GM19395 (cell line): Measurements from ENCODE around the gene CAPN1.
A peak's percentile ranks its signal among the peaks of the same experiment; 100 is the strongest.
"Not testable (repeated sequence)": the region's sequence is repeated elsewhere in the genome, so short reads cannot be mapped to it uniquely, and the experiment has no call there.

Experiments used
- ATAC-seq: cut with Tn5 transposase; IDR thresholded peaks from one replicate; pipeline ENCODE4 v1.9.1; 2021; ENCODE audit warnings: mild to moderate bottlenecking, moderate library complexity; ENCODE audit not compliant: unreplicated experiment

Gene CAPN1

DNA sequence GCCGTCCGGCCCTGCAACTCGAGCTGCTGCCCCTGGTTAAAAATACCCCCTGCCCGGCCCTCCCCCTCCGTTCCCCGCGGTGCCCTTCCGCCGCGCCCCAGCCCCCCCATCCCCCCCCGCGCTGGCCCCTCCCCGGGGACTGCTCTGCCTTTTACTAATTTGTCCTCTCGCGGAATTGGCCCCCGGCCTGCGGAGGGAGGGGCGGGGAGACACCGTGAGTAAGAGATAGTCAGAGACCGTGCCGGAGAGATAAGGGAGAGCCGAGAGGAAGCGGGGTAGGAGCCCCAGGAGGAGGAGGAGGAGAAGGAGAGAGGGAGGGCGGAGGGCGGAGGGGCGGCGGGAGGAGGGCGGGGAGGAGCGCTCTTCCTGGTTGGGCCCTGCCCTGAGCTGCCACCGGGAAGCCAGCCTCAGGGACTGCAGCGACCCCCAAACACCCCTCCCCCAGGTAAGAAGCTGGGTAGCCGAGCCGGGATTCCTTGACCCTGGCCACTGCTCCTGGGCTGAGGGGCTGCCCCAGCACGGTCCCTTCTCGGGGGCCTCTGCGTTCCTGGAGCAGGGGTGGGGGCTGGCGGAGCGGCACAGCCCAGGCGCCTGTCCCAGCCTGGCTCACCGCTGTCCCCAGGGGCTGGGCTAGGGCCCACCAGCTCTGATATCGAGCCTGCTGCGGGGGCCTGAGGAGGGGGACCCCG lies at the start of gene CAPN1:
TSS of gene CAPN1 (plus strand) at position 360 of the 689 bp plus-strand sequence. CDS start 774 bp downstream, outside the sequence.
- peak; percentile 49 for ATAC-seq

DNA sequence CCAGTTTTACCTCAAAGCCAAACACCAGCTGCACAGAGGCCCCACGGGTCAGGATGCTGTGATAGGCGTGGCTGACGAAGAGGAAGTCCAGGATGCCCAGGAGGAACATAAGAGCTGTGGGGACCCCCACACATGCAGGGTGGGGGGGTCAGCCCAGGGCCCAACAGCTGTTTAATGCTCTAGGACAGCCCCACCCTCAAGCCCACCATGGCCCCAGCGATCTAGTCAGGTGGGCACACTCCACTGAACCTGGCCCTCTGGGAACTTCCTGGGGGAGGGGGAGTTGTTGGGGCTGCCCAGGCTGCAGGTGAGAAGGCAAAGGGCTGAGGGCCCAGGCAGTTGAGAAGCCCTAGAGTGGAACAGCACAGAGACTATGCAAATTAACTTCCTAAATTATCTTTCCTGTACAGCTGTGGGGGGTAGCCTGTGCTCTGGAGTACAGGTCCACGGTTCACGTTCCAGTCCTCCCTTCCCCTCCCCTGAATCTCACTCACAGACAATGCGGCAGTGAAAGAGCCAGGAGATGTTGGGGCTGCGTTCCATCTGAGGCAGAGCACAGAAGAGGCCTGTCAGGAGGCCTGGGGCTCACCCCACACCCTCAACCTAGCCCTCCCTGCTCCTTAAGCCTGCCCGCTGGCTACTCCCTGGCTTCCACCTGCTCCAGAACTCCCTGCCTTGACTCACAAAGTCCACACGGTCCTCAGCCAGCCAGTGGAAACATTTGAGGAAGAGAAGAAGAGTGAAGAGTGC lies 49.3 kb upstream of the CAPN1 start:
- peak; percentile 40 for ATAC-seq

DNA sequence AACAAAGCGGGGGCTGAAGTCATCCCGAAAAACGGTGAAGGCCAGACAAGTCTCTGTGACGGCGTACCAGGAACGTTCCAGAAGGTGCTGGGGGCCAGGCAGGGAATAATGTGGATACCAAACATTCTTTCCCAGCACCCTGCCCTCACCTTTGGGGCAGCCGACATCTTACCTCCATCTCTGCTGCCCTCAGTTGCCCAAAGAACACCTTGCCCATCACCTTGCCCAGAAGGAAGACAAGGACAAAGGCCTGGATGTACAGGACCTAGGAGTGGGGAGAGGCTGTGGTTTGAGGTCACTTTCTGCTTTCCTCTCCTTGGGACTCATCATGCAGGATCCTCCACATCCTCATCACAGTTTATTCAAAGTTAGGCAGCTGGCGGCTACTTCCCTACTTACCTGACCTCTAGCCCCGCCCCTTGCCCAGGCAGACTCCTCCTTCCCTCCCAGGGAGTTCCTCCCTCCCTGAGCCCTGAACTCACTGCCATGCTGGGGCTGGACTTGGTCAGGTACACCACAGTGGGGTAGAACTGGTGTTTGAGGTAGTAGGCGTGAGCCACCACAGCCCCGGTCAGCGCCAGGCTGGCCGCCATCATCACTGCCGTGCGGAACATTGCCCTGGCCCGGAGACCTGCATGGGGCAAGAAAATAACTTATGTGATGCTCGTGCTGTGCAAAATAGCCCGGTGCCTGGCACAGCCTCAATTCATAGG lies 48.6 kb upstream of the CAPN1 start:
- no peak for ATAC-seq

DNA sequence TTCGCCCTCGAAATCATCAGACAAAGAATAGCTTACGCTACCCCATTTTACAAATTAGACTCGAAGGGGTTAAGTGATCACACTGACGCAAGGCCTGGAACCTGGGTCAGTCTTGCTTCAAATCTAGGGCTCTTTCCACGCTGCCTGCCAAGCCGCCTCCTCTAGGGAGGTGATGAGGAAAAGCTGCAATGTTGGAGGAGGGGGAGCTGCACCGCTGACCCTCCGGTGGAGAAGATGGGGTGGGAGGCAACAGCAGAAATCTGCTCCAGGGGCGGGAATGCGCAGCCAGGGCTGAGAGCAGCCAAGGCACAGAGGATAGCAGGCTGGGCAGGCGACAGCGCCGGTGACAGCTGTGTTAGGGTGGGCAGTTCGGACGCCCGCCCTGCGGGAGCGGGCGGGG lies 48.0 kb upstream of the CAPN1 start:
- ATAC-seq: no peak

DNA sequence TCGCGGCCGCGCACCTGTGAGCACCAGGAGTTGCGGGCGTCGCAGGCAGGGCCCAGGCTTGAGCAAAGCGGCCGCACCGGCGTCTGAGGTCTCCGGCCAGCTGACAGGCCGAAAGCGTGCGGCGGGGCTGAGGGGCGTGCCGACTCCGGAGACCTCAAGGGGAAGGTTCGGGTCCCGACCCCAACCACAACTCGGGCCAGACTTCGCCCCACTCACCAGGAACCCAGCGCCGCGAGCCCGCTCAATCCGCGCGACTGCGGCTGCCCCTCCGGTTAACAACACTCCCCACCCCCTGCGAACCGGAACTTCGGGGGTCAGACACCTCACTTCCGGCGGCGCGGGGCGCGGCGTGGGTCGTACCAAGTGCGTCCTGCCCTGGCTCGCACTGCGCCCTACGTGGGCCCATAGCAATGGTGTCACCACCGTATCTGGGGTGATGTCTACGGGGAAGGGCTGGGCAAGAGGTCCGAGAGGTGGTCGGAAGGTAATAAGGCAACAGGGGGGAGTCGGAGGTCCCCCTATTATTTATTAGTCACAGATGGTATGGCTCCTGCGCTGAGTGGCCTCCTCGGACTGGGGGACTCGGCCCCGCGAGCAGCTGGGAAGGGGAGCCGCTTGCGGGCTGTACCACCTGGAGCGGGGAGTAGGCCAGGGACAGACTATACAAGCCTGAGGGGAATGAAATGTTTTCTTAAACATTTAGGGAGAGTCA lies 47.3 kb upstream of the CAPN1 start, which contains the start of gene SYVN1:
TSS of gene SYVN1 (minus strand) at position 280 of the 712 bp plus-strand sequence. CDS start 918 bp downstream, outside the sequence.
- ATAC-seq: peak; percentile 70

DNA sequence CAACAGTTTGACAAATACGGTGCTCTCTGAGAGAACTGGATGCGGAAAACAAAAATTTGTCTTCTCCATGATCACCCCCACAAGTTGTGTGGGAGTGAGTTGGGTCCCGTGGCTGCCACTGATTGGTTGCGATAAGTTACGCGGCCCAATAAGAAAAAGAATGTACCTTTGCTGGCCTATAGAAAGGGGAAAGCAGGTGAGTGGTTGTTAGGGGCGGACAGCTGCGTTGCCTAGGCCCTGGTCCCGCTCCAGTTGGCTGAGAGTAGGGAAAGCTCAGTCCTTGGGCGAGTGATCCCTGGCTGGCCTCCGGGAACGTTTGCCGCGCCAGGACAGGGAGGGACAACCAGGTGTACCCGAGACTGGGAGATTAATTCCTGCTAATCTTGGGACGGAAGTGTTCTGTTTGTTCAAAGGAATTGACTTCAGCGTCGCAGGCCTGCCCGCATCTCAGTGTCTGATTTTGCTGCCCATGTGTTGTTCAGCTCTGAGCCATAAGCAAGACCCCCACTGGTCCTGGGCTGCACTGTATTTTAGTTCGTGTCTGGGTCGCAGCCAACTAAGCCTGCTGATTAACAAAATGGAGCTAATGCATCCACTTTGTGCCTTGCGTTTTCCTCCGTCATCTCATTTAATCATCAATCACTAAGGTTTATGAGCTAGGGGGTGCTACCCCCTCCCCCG lies 46.6 kb upstream of the CAPN1 start:
- peak; percentile 71 for ATAC-seq

GRCh38 chr11:65135633-65136145 lies 46.0 kb upstream of the CAPN1 start:
- ATAC-seq: no peak

GRCh38 chr11:65136515-65137096 lies 45.1 kb upstream of the CAPN1 start:
- ATAC-seq: no peak

DNA sequence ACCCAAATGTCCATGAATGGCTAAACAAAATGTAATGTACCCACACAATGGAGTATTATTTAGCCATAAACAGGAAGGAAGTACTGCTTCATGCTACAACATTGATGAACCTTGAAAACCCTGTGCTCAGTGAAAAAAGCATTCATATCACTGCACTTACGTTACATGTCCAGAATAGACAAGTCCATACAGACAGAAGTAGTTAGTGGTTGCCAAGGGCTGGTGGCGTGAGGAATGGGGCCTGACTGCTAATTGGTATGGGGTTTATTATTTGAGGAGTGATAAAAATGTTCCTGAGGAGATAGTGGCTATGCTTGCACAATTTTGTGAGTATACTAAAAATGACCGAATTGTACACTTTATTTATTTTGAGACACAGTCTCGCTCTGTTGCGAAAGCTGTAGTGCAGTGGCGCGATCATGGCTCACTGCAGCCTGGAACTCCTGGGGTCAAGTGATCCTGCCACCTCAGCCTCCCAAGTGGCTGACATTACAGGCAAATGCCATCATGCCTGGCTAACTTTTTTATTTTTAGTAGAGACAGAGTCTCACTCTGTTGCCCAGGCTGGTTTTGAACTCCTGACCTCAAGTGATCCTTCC lies 39.7 kb upstream of the CAPN1 start:
- no peak for ATAC-seq

GRCh38 chr11:65147352-65148075 lies 34.2 kb upstream of the CAPN1 start:
- no peak for ATAC-seq

DNA sequence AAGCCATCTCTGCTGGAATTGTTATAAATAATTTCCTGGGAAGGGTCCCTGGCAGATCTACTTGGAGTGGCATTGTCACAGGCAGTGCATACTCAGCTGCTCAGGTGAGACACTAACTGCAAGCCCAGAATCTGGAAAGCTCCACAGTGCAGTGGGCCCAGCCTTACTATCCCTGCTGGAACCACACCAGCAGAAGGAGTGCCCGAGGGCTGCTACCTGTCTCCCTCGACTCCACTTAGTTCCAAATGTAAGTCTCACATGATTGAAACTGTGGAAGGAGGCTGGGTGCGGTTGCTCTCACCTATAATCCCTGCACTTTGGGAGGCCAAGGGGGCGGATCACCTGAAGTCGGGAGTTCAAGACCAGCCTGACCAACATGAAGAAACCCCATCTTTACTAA lies 33.1 kb upstream of the CAPN1 start:
- ATAC-seq: no peak

GRCh38 chr11:65150131-65150508 lies 31.6 kb upstream of the CAPN1 start:
- not testable (repeated sequence) for ATAC-seq

- peak; percentile 57 for ATAC-seq
Measured at GRCh38 chr11:65150509-65151299, 31.0 kb upstream of the CAPN1 start.

- no peak for ATAC-seq
Measured at GRCh38 chr11:65151331-65151899, 30.3 kb upstream of the CAPN1 start.

- no peak for ATAC-seq
Measured at GRCh38 chr11:65152122-65152521, 29.6 kb upstream of the CAPN1 start.

DNA sequence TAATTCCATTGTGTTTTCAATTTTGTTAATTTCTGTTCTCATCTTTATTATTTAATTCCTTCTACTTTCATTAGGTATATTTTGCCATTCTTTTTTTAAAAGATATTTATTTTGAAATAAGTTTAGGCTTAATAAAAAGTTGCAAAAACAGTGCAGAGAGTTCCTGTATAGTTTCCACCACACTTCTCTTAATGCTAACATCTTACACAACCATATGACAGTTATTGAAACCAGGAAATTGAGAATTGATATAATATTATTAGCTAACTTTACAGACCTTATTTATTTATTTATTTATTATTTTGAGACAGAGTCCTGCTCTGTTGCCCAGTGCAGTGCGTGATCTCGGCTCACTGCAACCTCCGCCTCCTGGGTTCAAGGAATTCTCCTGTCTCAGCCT lies 25.5 kb upstream of the CAPN1 start:
- ATAC-seq: no peak

GRCh38 chr11:65156926-65157325 lies 24.8 kb upstream of the CAPN1 start:
- no peak for ATAC-seq

GRCh38 chr11:65157336-65157735 lies 24.4 kb upstream of the CAPN1 start:
- no peak for ATAC-seq
